HEK293 (cell line): ENCODE data around the gene MEG3.

Experiments
- BCL11B ChIP-seq: fragments of 450-650 bp; formaldehyde crosslinking; IDR thresholded peaks from 2 replicates; pipeline ENCODE4 v1.5.1; 2016; ENCODE audit warnings: low read depth, missing biosample characterization, missing genetic modification characterization
- CTCF ChIP-seq: fragments of 450-650 bp; formaldehyde crosslinking; IDR thresholded peaks from 2 replicates; pipeline ENCODE4 v1.5.1; 2016; ENCODE audit warnings: missing biosample characterization, missing genetic modification characterization
- HOXC10 ChIP-seq: sonication (generic); formaldehyde crosslinking; IDR thresholded peaks from 2 replicates; pipeline ENCODE4 v1.8.1; 2023; ENCODE audit warnings: mild to moderate bottlenecking, missing genetic modification reagents
- KLF10 ChIP-seq: fragments of 450-650 bp; IDR thresholded peaks from 2 replicates; pipeline ENCODE4 v1.5.1; 2018; ENCODE audit warnings: missing biosample characterization, mild to moderate bottlenecking, missing genetic modification characterization
- MYNN ChIP-seq: fragments of 450-650 bp; formaldehyde crosslinking; IDR thresholded peaks from 2 replicates; pipeline ENCODE4 v1.5.1; 2016; ENCODE audit warnings: missing biosample characterization, missing genetic modification characterization, borderline replicate concordance
- REST ChIP-seq: fragments of 450-650 bp; formaldehyde crosslinking; IDR thresholded peaks from 2 replicates; pipeline ENCODE4 v1.5.1; 2016; ENCODE audit warnings: missing biosample characterization, missing genetic modification characterization
- ZBTB17 ChIP-seq: fragments of 450-650 bp; formaldehyde crosslinking; IDR thresholded peaks from 2 replicates; pipeline ENCODE4 v1.5.1; 2016; ENCODE audit warnings: missing biosample characterization, missing genetic modification characterization
- ZFP3 ChIP-seq: fragments of 450-650 bp; formaldehyde crosslinking; IDR thresholded peaks from 2 replicates; pipeline ENCODE4 v1.5.1; 2016; ENCODE audit warnings: low read depth, missing biosample characterization, missing genetic modification characterization
- ZNF155 ChIP-seq: fragments of 450-650 bp; formaldehyde crosslinking; IDR thresholded peaks from 2 replicates; pipeline ENCODE4 v1.5.1; 2016; ENCODE audit warnings: missing biosample characterization, missing genetic modification characterization
- ZNF184 ChIP-seq: fragments of 450-650 bp; IDR thresholded peaks from 2 replicates; pipeline ENCODE4 v1.5.1; 2018; ENCODE audit warnings: missing biosample characterization, mild to moderate bottlenecking, missing genetic modification characterization
- ZNF280D ChIP-seq: fragments of 450-650 bp; formaldehyde crosslinking; IDR thresholded peaks from 2 replicates; pipeline ENCODE4 v1.5.1; 2016; ENCODE audit warnings: missing biosample characterization, missing genetic modification characterization
- ZNF37A ChIP-seq: fragments of 450-650 bp; IDR thresholded peaks from 2 replicates; pipeline ENCODE4 v1.5.1; 2018; ENCODE audit warnings: missing biosample characterization, missing genetic modification characterization
- ZNF585B ChIP-seq: fragments of 450-650 bp; formaldehyde crosslinking; IDR thresholded peaks from 2 replicates; pipeline ENCODE4 v1.5.1; 2016; ENCODE audit warnings: missing biosample characterization, missing genetic modification characterization

DNA sequence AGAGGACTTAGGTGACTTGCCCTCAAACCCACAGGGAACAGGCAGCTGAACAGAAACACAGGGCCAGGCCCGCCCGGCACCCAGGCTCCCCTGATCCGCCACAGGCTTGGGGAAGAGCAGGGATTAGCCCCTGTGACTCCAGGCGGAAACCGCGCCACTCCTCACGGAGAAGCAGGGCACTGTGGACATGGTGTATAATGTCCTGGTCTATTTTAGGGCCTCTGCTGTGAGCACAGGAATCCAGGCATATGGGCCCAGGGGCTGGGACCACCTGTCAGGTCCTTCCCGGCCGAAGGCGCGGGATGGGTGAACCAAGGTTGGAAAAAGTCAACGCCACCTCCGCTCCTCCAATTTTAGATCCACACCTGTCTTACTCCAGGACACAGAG, 34.6 kb upstream of the MEG3 start:
- no peak for TF ChIP-seq ZNF155 (tag by site-specific recombination)
- no peak for TF ChIP-seq KLF10 (tag by site-specific recombination)
- no peak for TF ChIP-seq REST (tag by site-specific recombination)
- no peak for TF ChIP-seq ZBTB17 (tag by site-specific recombination)
- no peak for TF ChIP-seq ZNF37A
- no peak for TF ChIP-seq ZNF184 (tag by site-specific recombination)
- no peak for TF ChIP-seq ZFP3 (tag by site-specific recombination)
- TF ChIP-seq ZNF280D, result no peak
- TF ChIP-seq CTCF (tag by site-specific recombination), result no peak
- TF ChIP-seq ZNF585B (tag by site-specific recombination), result no peak
- TF ChIP-seq MYNN (tag by site-specific recombination), result no peak
- no peak for TF ChIP-seq BCL11B (tag by site-specific recombination)
- TF ChIP-seq HOXC10 (CRISPR knock-in tag), result no peak
